DMS153 treated with DMSO at 0.1 percent for 48 hours (cell line): ENCODE measurements around the gene GALNT17.

Experiments used
- DNase-seq: peaks from one replicate; lab custom pipeline; 2025; ENCODE audit not compliant: unreplicated experiment; lab: John Stamatoyannopoulos, UW

The GALNT17 gene

DNA sequence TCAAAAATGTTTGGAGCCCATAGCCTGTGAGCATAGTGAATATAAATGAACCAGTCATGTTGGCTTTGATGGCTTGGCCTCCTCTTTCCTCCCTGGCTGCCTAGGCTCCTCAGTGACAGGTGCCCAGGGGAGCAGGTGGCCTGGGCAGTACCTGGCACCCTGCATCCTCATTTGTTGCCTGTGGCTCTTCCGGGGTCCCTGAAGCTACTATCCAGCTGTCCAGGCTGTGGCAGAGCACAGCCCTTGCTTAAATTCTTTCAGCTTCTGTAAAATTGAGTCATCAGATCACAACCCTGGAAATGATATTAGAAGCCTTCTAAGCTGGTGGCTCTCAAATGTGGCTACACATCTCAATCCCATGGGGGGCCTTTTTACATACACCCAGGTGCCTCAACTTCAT lies 525.4 kb downstream of the GALNT17 start:
- DNase-seq, result no peak

DNA sequence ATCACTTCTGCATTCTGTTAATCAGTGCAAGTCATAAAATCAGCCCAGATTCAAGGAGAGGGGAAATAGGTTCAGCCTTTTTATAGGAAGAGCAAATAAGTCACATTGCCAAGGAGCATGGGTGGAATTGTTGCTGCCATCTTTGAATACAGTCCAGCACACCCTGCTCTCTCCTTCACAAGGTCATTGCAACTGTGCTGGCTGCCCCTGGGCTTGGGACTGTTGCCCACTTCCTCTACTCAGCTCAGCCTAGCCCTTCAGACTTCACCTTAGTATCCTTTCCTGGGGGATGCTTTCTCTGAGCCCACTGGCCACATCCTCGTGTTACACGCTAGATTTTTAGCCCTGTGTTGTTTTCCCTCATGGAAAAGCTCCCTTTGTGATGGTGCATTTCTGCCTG lies 527.7 kb downstream of the GALNT17 start:
- DNase-seq, result no peak

DNA sequence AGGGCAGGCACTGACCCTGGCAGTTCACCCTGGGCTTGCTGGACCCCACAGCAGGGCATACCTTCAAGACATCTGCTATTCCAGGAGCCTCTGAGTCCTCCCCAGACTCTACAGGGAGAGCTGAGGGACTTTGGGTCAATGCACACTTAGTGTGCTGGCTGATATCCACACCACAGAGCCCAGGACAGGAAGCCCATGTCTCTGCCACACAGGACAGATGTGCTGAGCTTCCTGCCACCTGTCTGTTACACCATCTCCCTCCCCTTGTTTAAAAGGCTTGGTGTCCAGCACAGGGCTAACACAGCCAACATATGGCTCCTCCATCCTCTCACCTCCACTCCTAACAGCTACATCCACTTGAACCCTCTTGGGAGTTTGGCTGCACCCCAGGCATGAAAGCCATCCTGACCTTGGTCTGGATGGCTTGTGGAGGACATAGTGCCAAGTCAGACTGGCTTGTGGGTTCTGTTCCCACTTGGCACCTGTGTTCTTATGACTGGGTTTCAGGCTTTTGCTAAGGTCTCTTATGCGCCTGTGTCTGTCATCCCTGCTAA lies 529.8 kb downstream of the GALNT17 start:
- no peak for DNase-seq

DNA sequence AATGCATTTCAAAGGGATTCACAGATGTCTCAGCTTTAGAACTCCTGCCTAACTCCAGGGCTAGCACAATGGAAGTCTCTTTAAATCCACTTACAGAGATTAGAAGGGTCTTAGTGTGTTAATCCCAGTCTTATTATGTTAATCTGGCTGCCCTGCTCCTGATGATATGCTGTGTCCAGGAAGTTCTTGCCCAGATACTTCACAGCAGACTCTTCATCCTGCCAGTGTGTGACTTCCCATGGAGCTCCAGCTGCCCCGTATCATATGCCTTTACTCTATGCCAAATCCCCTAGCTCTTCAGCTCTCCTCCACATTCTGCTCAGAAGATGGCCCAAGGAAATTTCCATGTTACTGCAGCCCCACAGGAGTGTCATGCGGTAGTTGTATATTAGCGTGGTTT lies 533.8 kb downstream of the GALNT17 start:
- DNase-seq, result no peak

DNA sequence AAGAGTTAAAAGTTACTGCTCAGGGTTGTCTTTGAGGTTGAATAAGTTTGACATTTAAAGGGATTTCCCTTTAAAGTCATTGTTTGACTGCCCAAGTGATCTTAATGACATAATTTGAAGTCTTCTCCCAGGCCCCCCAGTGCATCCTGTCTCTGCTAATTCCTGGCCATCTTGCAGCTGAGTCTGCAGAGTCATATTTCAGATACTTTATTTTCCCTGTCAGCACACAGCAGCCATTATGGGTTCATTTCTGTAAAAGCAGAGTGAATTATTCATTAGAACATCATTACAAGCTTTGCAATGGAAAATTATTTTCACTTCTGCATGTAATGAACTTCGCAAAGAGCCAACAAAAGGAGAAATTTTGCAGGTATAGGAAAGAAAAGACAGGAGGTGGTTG lies 536.6 kb downstream of the GALNT17 start:
- DNase-seq, result no peak

DNA sequence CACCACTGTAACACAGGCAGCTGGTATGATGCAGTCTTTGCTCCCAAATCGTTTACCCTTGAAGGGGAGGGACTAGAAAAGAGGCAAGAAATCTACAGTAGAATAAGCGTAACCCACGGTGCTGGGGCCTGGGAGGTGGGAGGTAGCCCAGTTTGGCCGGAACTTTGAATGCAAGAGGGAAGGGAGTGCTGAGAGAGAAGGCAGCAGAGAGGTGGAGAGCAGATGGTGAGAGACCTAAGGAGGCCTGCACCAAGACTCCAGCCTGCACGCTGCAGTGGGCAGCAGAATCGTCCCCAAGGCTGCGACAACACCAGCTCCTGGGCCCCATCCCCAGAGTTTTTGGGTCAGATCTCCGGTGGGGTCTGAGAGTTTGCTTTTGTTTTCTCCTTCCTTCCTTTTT lies 547.5 kb downstream of the GALNT17 start:
- DNase-seq, result no peak

DNA sequence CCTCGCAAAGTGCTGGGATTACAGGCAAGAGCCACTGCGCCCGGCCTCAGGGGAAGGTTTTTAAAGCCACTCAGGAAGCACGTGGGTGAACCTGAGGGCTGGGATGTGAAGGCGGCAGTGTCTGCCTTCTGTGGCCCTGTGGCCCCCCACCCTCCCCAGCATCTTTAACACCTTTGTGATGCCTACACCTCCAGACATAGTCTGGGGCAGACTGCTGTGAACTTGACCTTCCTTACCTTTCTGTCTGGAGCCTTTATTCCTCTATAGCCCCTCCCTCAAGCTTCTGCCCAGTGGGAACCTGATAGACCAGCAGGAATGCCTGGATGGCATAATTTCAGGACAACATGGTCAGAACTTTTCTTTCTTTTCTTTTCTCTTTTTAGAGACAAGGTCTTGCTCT lies 550.2 kb downstream of the GALNT17 start:
- DNase-seq, result no peak

DNA sequence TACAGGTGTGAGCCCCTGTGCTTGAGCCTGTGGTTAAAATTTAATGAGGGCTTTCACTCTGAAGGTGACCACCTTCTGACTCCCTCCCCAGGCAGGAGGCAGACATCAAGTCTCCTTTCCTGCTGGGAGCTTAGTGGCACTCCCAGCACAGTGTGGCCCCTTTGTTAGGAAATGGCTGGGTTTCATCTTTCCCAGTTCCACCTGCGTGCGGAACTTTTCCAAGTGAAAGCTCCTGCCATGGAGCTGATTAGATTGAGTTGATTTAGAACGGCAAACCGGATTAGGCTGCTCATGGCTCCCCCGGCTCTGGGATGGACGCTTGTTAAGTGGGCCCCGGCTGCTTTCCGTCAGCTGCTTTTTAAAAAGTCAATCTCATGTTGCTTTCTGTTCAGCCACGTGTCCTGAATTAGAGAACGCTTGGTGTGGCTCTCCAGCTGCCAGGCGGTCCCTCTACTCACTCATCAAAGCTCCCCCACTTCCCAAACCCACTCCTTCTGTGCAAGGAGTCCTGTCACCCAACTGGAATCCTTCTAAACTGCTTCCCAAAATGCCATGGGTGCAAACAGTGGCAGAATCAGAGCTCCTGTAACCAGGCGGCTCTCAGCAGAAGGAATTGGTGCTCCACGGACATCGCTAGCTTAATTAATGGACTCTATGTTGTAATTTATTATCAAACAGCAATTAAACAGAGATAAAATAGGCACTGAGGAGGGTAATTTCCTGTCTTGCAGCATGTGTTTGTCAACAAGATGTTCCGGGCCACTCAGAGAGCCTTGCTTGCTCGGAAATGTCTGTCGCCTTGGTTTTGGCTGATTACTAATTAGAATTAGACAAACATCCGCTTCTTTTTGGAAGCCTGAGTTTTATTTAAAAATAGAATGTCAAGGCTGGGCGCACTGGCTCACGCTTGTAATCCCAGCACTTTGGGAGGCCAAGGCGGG lies 551.2 kb downstream of the GALNT17 start:
- no peak for DNase-seq

DNA sequence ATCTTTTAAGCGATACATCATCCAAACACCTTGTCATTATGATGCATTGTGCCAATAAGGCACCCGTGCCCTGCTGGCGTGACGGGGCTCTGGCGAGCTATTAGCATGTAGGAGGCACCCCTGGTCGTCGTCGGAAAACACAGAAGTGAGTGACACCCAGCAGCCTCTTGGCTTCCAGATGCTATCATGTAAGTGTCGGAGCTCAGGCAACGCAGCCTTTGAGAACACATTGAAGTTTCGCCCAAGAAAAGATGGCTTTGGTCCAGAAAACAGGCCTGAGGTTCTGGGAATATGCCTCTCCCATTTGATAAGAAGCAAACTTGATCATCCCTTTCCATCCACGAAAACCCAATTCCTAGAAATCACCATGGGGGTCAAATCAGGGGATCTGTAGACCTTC lies 555.3 kb downstream of the GALNT17 start:
- no peak for DNase-seq

DNA sequence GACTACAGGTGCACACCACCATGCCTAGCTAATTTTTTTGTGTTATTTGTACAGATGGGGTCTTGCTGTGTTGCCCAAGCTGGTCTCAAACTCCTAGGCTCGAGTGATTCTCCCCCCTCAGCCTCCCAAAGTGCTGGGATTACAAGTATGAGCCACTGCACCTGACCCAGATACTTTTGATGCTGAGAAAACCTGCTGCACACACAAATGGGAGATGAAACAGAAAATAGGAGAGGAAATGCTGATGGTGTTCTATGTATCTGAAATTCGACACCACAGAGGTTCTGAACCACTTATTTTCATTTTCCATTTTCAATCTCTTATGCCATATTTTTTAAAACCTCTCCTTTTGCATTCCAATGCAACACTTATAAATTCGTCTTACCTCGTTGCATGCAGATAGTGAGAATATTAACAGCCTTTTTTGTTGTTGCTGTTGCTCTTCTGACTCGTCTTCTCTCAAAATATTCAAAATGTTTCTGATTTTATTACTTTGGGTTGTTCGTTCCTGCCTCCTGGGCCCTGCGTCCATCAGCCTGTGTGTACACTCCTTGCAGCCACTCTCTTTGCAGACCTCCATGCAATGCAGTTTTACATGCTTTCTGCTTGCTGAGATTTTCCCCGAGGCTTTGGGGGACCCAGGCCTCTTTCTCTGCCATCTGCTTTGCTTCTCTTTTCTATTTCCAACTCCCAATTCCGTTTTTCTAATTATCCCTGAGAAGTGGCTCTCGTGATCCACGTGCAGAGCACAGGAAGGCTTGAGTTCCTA lies 556.1 kb downstream of the GALNT17 start:
- no peak for DNase-seq

DNA sequence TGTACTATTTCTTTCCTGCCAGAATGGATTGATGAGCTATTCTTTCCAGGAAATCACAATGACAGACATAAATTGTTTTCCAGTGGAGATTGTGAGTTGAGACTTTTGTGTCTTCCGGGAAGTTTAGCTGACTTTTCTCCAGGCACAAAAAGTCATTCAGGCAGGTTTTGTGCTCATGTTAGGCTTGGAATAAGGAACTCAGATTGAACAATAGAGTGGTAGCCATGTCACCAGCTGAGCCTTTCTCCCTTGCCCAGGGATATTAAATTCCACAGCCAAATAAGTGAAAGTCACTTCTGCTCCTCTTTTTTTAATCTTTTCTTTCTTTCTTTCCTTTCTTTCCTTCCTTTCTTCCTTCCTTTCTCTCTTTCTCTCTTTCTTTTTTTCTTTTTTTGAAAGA lies 559.6 kb downstream of the GALNT17 start:
- no peak for DNase-seq

DNA sequence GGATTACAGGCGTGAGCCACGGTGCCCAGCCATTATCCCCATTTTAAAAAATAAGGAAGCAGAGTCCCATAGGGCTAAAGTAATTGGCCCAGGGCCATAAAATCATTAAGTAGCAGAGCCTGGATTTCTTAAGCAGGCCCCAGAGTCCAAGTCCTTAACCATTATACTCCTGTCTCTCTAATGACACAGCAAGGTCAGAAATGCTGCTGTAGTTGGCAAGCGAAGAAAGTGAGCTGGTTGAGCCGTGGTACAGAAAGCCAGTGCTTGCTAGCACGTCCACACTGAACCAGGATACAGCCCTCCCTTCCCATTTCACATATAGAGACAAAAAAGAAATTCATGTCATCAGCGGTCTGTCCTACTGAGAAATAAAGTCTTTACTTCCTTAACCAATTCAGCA lies 562.7 kb downstream of the GALNT17 start:
- no peak for DNase-seq

DNA sequence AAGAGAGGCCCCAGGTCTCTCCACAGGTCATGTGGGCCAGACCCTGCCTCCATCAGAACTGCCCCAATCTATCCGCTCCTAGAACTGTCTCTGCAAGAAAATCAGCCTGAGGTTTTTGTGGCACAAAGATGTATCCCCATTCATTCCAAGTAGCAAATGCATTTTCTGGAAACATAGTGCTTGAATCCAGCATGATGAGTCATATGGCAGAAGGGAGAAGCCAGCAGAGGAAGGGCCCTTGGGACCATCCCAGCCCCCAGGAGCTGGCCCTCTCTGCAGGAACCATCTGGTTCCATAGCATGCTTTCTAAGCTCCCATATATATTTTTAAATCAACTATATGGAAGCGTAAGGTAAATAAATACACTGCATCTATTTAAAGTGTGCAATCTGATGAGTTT lies 563.2 kb downstream of the GALNT17 start:
- no peak for DNase-seq

DNA sequence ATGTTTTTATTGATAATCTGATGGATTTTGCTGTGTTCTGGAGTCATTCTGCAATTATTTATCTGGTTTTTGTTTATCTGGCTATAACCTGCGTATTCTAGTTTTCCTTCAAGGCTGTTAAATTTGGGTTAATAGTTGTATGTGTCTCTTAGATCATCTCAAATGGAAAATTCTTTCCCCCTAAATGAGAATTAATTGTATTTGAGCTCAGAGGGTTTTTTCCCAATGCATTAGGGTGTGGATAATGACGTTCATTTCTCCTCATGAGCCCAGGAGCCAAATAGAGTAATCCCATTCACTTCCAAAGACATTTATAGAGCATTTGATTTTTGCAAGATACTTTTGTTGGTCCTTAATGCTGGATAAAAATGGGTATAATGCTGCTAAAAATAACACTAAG lies 564.6 kb downstream of the GALNT17 start:
- DNase-seq, result no peak

DNA sequence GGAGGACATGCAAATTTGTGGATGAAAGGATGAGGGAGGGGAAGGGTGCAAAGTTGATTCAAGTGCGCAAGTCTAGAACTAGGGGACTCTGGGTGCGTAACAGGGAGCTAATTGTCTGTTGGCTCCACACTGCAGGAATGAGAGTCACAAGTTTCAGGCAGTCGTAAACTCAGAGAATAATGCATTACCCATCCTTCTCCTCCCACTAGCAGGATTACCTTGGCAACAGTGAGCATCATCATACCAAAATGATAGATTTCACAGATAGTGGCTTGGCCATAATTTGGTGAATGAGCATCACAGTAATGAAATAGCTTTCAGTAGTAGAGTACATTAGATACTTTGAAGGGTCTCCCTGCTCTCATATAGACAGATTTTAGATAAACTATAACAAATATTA lies 565.5 kb downstream of the GALNT17 start:
- DNase-seq, result no peak

DNA sequence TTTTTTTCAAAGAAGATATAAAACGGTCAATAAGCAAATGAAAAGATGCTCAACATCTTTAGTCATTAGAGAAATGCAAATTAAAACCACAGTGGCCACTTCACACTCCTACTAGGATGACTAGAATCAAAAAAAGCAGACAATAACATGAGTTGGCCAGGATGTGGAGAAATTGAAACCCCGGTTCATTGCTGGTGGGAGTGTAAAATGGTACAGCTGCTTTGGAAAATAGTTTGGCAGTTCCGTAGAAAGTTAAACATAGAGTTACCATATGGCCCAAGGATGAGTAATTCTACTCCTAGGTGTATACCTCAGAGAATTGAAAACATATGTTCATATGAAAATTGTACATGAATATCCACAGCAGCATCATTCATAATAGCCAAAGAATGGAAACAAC lies 573.3 kb downstream of the GALNT17 start:
- DNase-seq, result no peak

DNA sequence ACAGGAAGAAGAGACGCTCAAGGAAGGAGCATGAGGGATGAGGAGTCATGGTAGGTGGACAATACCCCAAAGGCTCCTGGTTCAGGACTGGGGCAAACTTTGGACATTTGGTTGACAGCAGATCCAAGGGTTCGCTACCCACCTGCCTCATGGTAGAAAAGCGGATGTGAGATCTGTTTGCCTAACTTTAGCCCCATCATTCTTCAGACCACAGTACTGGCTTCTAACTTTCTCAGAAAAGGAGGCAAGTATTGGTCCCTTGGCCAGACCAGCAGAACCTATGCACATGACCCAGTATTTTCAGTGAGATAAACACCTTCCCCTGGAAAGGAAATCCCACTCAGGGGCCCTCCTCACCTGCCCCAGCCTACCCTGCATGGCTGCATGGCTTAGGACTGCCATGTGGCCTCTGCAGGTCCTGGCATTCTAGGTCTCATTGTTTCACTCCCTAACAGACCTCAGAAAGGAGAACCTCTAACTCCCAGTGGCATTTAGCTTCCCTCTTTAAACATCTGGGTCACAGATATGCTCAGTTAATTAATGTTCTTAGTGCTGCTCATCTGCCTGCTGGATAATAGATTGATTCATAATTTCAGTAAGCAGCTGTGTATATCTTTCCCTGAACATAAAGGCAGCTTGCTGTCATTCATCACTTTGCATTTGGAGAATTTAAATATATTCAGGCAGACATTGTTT lies 574.1 kb downstream of the GALNT17 start:
- no peak for DNase-seq

DNA sequence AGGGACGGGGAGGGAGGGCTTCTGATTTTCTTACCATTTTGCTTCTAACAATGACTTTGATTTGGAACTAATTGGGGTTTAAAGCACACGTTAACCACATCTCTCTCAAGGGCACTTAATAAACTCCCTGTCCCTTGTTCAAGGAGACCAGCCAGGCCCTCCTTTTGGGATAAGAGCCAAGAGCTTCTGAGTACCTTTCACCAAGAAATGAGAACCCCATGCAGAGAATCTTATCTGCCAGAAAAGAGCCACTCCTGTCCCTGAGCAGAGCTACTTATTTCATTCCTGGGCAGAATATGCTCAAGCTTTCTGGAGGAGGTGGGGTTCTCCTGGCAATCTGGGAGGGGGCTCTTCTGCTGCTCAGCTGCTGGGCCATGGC lies 574.6 kb downstream of the GALNT17 start:
- no peak for DNase-seq

DNA sequence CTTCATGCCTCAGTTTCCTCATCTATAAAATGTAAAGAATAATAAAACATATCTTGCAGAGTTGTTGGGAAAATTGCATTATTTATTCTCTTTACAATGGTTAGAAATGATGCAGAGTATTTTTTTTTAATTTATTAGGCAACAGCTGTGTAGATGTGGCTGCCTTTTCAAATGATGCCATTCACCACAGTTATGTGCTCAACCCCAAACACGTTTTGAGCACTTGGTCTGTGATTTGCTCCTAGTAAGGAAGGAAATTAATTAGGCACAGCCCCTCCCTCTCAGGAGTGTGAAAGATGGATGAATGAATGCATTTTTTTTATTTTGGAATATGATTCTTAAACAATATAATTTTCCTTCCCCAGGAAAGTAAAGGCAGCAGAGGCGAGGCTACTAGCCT lies 575.1 kb downstream of the GALNT17 start:
- DNase-seq, result no peak

DNA sequence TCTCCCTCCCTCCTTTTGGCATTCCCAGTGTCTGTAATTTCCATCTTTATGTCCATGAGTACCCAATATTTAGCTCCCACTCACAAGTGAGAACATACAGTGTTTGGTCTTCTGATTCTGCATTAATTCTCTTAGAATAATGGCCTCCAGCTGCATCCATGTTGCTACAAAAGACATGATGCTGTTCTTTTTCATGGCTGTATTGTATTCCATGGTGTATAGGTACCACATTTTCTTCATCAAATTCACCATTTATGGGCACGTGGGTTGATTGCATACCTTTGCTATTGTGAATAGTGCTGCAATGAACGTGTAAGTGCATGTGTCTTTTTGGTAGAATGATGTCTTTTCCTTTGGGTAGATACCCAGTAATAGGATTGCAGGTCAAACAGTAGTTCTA lies 576.8 kb downstream of the GALNT17 start:
- no peak for DNase-seq

DNA sequence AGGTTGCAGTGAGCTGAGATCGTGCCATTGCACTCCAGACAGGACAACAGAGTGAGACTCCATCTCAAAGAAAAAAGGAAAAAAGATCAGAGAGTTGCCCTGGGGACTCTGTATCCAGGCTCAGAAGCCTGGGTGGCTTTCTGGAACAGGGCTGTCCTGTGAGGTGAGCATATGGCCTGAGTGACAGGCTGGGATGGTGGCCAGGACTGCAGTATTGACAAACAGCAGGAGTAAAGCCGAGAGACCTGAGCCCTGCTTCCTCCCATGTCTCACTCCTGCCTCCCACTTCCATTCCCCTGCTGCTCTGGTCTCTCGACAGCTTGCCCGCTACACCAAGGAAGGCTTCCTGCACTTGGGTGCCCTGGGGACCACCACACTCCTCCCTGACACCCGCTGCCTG lies 578.5 kb downstream of the GALNT17 start:
- no peak for DNase-seq
